ENCODE results near the gene CDAN1. TPM values are rescaled to one million over a fixed set of nuclear protein-coding genes. Genes with fewer than 3 reads are reported as not detected.

Gene CDAN1
- polyA plus RNA-seq, 4 donors: 14.7 to 24.5 (median 17.4) TPM

GRCh38 chr15:42675021-42675420 lies 61.9 kb downstream of the CDAN1 start:
- DNase-seq (ENCODE audit: low read depth in 4 of 4, low spot score in 3 of 4): no peak

DNA sequence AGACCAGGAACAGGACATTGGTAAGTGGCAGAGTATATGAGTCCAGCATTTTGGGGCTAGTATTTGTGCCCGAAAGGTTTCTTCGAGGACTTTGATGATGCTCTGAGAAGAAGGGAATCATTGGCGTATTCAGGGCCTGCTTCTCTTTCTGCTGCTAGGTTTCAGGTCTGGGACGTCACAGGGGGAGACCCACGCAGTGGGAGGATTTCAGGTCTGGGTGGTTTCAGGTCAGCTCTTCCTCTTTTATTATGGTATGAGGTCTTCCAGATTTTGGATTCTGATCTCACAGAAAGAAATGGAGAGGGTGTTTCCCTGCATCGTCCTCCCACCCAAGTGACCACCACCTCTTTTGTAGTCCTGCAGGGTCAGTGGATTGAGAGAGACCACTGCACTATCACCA lies 62.5 kb downstream of the CDAN1 start:
- no peak for DNase-seq (ENCODE audit: low read depth in 4 of 4, low spot score in 3 of 4)

Other genes starting within 250 kb of the CDAN1 start
- gene ZNF106, start 246.0 kb downstream of the CDAN1 start, polyA plus RNA-seq (ENCODE audit: insufficient read length in 4 of 4): 10 to 100 TPM; 41.8 to 51.1 (median 46.7) TPM
- gene SNAP23, start 241.5 kb downstream of the CDAN1 start, polyA plus RNA-seq (ENCODE audit: insufficient read length in 4 of 4): 100 to 1,000 TPM in 2 of 4 donors, 10 to 100 TPM in 2; 71.6 to 107 (median 96.6) TPM
- 10 to 100 TPM; 20.8 to 23.0 (median 22.0) TPM for gene LRRC57, start 188.3 kb downstream of the CDAN1 start, polyA plus RNA-seq (ENCODE audit: insufficient read length in 4 of 4)
- gene HAUS2, start 188.3 kb downstream of the CDAN1 start, polyA plus RNA-seq (ENCODE audit: insufficient read length in 4 of 4): 10 to 100 TPM; 22.1 to 32.4 (median 27.1) TPM
- 10 to 100 TPM in 2 of 4 donors, 1 to 10 TPM in 2; 8.2 to 18.7 (median 10.8) TPM for gene STARD9, start 161.5 kb downstream of the CDAN1 start, polyA plus RNA-seq (ENCODE audit: insufficient read length in 4 of 4)
- 10 to 100 TPM in 3 of 4 donors, 1 to 10 TPM in 1; 9.2 to 14.1 (median 11.0) TPM for gene TTBK2, start 183.7 kb upstream of the CDAN1 start, polyA plus RNA-seq (ENCODE audit: insufficient read length in 4 of 4)

Data from left renal pelvis (tissue), 4 donors.